SU-DHL-6 (cell line): Measurements from ENCODE around the gene NLGN1.

Source experiments
- EZH2phosphoT487 ChIP-seq: fragments of 200-600 bp; sonication (generic), shearing (Covaris generic); conservative IDR thresholded peaks from 2 replicates; pipeline ENCODE4 v1.6.1; 2018; ENCODE audit warnings: mild to moderate bottlenecking, antibody characterized with exemption, low read length, moderate library complexity, mixed read lengths
- TF ChIP-seq, protein P1 (sequence below): fragments of 200-600 bp; sonication (generic); IDR thresholded peaks from one replicate; pipeline ENCODE4 v1.5.1; 2017; ENCODE audit warnings: antibody characterized with exemption, mild to moderate bottlenecking, low read length, moderate library complexity; ENCODE audit not compliant: insufficient read depth, poor library complexity, severe bottlenecking

DNA sequence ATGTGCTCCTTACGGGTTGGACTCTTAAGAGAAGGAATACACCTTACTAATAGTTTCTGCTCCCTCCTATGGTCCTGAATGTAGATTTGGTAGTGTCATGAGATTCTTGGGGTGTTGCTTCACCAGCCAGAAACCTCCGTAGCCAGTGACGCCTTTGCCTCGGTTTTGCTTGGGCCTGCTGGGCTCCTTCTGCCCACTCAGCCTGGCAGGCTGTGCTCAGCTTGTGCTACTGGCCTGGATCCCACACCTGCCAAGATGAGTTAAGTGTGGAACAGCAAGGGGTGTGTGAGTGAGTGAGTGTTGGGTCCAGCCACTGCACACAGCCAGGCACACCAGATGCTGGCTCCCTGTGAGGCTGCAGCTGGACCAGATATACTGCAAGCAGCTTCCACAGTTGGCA lies 560.1 kb downstream of the NLGN1 start:
- TF ChIP-seq, protein P1, sequence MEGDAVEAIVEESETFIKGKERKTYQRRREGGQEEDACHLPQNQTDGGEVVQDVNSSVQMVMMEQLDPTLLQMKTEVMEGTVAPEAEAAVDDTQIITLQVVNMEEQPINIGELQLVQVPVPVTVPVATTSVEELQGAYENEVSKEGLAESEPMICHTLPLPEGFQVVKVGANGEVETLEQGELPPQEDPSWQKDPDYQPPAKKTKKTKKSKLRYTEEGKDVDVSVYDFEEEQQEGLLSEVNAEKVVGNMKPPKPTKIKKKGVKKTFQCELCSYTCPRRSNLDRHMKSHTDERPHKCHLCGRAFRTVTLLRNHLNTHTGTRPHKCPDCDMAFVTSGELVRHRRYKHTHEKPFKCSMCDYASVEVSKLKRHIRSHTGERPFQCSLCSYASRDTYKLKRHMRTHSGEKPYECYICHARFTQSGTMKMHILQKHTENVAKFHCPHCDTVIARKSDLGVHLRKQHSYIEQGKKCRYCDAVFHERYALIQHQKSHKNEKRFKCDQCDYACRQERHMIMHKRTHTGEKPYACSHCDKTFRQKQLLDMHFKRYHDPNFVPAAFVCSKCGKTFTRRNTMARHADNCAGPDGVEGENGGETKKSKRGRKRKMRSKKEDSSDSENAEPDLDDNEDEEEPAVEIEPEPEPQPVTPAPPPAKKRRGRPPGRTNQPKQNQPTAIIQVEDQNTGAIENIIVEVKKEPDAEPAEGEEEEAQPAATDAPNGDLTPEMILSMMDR = no peak
- TF ChIP-seq EZH2phosphoT487 = no peak
